ENCODE data around the gene PCNX1. TPM values are rescaled to one million over a fixed set of nuclear protein-coding genes. Genes with fewer than 3 reads are reported as not detected.

Gene PCNX1
- total and polyA plus RNA-seq, 2 donors (not counting 1 experiment from before 2014, with no cell fraction given): 17.0 to 84.5 TPM

- Histone ChIP-seq H3K9ac (ENCODE audit: low read length) (no peak overlapping the region), H3K27ac (ENCODE audit: low read length in 2 of 2) (no peak overlapping the region), H2AFZ (ENCODE audit: insufficient read depth, low read depth, low read length, poor library complexity, severe bottlenecking) (no peak overlapping the region), H3K79me2 (ENCODE audit: control insufficient read depth, insufficient read depth, low read length) (peaks cover 3% of the 10 kb centered on the region), H3K27me3 (replicated peaks in 1 of 4; ENCODE audit: control extremely low read depth in 1 of 4, control insufficient read depth in 3 of 4, insufficient read depth in 4 of 4, low read length in 3 of 4) (no peaks in the 10 kb centered on the region), H3K4me1 (ENCODE audit: control insufficient read depth in 2 of 2, insufficient read depth in 2 of 2, low read length in 2 of 2) (no peaks in the 10 kb centered on the region), H3K4me2 (replicated peaks; ENCODE audit: low read depth, low read length, poor library complexity, severe bottlenecking) (no peak overlapping the region), H3K9me3 (ENCODE audit: control extremely low read depth in 1 of 3, control insufficient read depth in 2 of 3, insufficient read depth in 1 of 3, low read length in 2 of 3) (no peaks in the 10 kb centered on the region), H3K4me3 (ENCODE audit: control extremely low read depth in 1 of 5, extremely low read depth in 1 of 5, insufficient read depth in 1 of 5, low read depth in 2 of 5, low read length in 4 of 5) (no peak overlapping the region), H4K20me1 (ENCODE audit: control insufficient read depth, insufficient read depth, low read length, poor library complexity, severe bottlenecking) (peaks cover 7% of the 10 kb centered on the region), H3K36me3 (replicated peaks in 1 of 2; ENCODE audit: control extremely low read depth in 1 of 2, control insufficient read depth in 1 of 2, extremely low read depth in 1 of 2, insufficient read depth in 2 of 2, low read length in 1 of 2) (peaks cover 2 to 34% of the 10 kb centered on the region in 2 experiments)
- peaks cover 2% of the 10 kb centered on the region for H3K4me1 Mint-ChIP-seq
- H3K4me3 Mint-ChIP-seq: no peak overlapping the region
- ChIA-PET POLR2A (interaction anchor here (0.9 kb wide), 1 partner anchor 11 kb away, joined by 7 read pairs; no protein-coding TSS in a partner anchor), CTCF (interaction anchor here (0.7 to 6.0 kb wide), 18 partner anchors 11 to 816 kb away, joined by 3 to 111 read pairs (median 4); no protein-coding TSS in a partner anchor)
- no peaks in the 10 kb centered on the region for H3K9me3 Mint-ChIP-seq (ENCODE audit: insufficient read depth)
- no CpG with 5 or more reads among the region's 3 CpGs for WGBS (ENCODE audit: insufficient coverage)
- TF ChIP-seq, protein P1, sequence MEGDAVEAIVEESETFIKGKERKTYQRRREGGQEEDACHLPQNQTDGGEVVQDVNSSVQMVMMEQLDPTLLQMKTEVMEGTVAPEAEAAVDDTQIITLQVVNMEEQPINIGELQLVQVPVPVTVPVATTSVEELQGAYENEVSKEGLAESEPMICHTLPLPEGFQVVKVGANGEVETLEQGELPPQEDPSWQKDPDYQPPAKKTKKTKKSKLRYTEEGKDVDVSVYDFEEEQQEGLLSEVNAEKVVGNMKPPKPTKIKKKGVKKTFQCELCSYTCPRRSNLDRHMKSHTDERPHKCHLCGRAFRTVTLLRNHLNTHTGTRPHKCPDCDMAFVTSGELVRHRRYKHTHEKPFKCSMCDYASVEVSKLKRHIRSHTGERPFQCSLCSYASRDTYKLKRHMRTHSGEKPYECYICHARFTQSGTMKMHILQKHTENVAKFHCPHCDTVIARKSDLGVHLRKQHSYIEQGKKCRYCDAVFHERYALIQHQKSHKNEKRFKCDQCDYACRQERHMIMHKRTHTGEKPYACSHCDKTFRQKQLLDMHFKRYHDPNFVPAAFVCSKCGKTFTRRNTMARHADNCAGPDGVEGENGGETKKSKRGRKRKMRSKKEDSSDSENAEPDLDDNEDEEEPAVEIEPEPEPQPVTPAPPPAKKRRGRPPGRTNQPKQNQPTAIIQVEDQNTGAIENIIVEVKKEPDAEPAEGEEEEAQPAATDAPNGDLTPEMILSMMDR (IDR thresholded peaks at IDR 0.05): peak; percentile 91
- TF ChIP-seq EZH2 (IDR thresholded peaks at IDR 0.05; ENCODE audit: borderline replicate concordance, insufficient read depth, low read depth, low read length, poor library complexity, severe bottlenecking): no peak
- peak; percentile 49 for ATAC-seq (ENCODE audit: low read depth)
- peak; percentile 70 for DNase-seq
- H3K27ac Mint-ChIP-seq: no peak overlapping the region
- H3K27me3 Mint-ChIP-seq: no peaks in the 10 kb centered on the region
- intact Hi-C loops (cut with micrococcal nuclease): loop anchor here (1.0 to 2.0 kb wide), 2 partner anchors 35 to 649 kb away; no protein-coding TSS in a partner anchor
Observed at GRCh38 chr14:71103662-71104484, 196.6 kb downstream of the PCNX1 start.

DNA sequence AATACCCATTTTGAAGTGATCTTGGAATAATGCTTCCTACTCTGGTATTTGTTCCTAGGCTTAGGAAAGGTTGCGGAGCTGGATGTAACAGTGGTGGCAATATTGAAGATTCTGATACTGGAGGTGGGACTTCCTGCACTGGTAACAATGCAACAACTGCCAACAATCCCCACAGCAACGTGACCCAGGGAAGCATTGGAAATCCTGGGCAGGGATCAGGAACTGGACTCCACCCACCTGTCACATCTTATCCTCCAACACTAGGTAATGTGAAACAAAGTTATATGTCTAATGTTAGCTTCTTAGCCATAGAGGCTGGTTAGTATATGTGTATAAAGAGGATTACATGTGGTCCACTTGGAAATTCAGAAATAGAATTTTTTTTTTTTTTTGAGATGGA is 197.9 kb downstream of the PCNX1 start:
- Mint-ChIP-seq H3K9me3 (ENCODE audit: insufficient read depth) (no peaks in the 10 kb centered on the region), H3K4me1 (peaks cover 2% of the 10 kb centered on the region), H3K27me3 (no peaks in the 10 kb centered on the region), H3K27ac (no peak overlapping the region), H3K4me3 (no peak overlapping the region)
- H3K36me3 ChIP-seq (replicated peaks in 1 of 2; ENCODE audit: control extremely low read depth in 1 of 2, control insufficient read depth in 1 of 2, extremely low read depth in 1 of 2, insufficient read depth in 2 of 2, low read length in 1 of 2): peaks cover 9 to 47% of the 10 kb centered on the region in 2 experiments
- no peak overlapping the region for H3K27ac ChIP-seq (ENCODE audit: low read length in 2 of 2)
- ATAC-seq (ENCODE audit: low read depth): no peak
- no peaks in the 10 kb centered on the region for H3K4me1 ChIP-seq (ENCODE audit: control insufficient read depth in 2 of 2, insufficient read depth in 2 of 2, low read length in 2 of 2)
- CTCF ChIA-PET: interaction anchor here (0.7 to 6.0 kb wide), 10 partner anchors 9 to 839 kb away, joined by 3 to 111 read pairs (median 9); no protein-coding TSS in a partner anchor
- peaks cover 3% of the 10 kb centered on the region for H3K79me2 ChIP-seq (ENCODE audit: control insufficient read depth, insufficient read depth, low read length)
- no peak overlapping the region for H2AFZ ChIP-seq (ENCODE audit: insufficient read depth, low read depth, low read length, poor library complexity, severe bottlenecking)
- no peaks in the 10 kb centered on the region for H3K27me3 ChIP-seq (replicated peaks in 1 of 4; ENCODE audit: control extremely low read depth in 1 of 4, control insufficient read depth in 3 of 4, insufficient read depth in 4 of 4, low read length in 3 of 4)
- no peak for DNase-seq
- no peak overlapping the region for H3K9ac ChIP-seq (ENCODE audit: low read length)
- intact Hi-C loops (cut with micrococcal nuclease): loop anchor here (2.0 kb wide), 1 partner anchor 34 kb away; no protein-coding TSS in a partner anchor
- no CpG with 5 or more reads among the region's 2 CpGs for WGBS (ENCODE audit: insufficient coverage)
- H3K4me3 ChIP-seq (ENCODE audit: control extremely low read depth in 1 of 5, extremely low read depth in 1 of 5, insufficient read depth in 1 of 5, low read depth in 2 of 5, low read length in 4 of 5): no peak overlapping the region
- TF ChIP-seq, protein P1 (IDR thresholded peaks at IDR 0.05): no peak
- no peak for TF ChIP-seq EZH2 (IDR thresholded peaks at IDR 0.05; ENCODE audit: borderline replicate concordance, insufficient read depth, low read depth, low read length, poor library complexity, severe bottlenecking)
- no peaks in the 10 kb centered on the region for H3K9me3 ChIP-seq (ENCODE audit: control extremely low read depth in 1 of 3, control insufficient read depth in 2 of 3, insufficient read depth in 1 of 3, low read length in 2 of 3)
- H3K4me2 ChIP-seq (replicated peaks; ENCODE audit: low read depth, low read length, poor library complexity, severe bottlenecking): no peak overlapping the region
- peaks cover 7% of the 10 kb centered on the region for H4K20me1 ChIP-seq (ENCODE audit: control insufficient read depth, insufficient read depth, low read length, poor library complexity, severe bottlenecking)
- POLR2A ChIA-PET: interaction anchor here (0.9 kb wide), 1 partner anchor 10 kb away, joined by 7 read pairs; no protein-coding TSS in a partner anchor
